Fibroblast of lung (primary cell): ENCODE measurements around the gene CTNS. TPM values are rescaled to one million over a fixed set of nuclear protein-coding genes. Genes with fewer than 3 reads are reported as not detected.

Source experiments
- DNase-seq, 2 donors: peaks; one replicate each; pipeline versions ENCODE4 v3.0.0 to v3.0.0-alpha.2; 2010; ENCODE audit warnings: low read depth in 2 of 2
- H2AFZ ChIP-seq: 2 replicates; pipeline ENCODE4 v1.5.1; 2012; ENCODE audit warnings: low read length, control low read depth, inconsistent platforms
- H3K27ac ChIP-seq: 2 replicates; pipeline ENCODE4 v1.5.1; 2011; ENCODE audit warnings: low read length, control low read depth; ENCODE audit not compliant: insufficient read depth
- H3K27me3 ChIP-seq: 2 replicates; pipeline ENCODE4 v1.5.1; 2011; ENCODE audit warnings: mild to moderate bottlenecking, low read length; ENCODE audit not compliant: control insufficient read depth, insufficient read depth
- H3K36me3 ChIP-seq: 2 replicates; pipeline ENCODE4 v1.5.1; 2011; ENCODE audit warnings: low read length; ENCODE audit not compliant: control insufficient read depth, insufficient read depth
- H3K4me1 ChIP-seq: 2 replicates; pipeline ENCODE4 v1.5.1; 2011; ENCODE audit warnings: low read length; ENCODE audit not compliant: control insufficient read depth, insufficient read depth; ENCODE audit errors: extremely low read depth
- H3K4me2 ChIP-seq: 2 replicates; pipeline ENCODE4 v1.5.1; 2011; ENCODE audit warnings: low read length, control low read depth; ENCODE audit not compliant: insufficient read depth; ENCODE audit errors: extremely low read depth
- H3K4me3 ChIP-seq, 4 experiments: fragments of 200-600 bp in 1 of 4; sonication (generic) in 1 of 4; replicated peaks in 1 of 4; 2 replicates each; pipeline ENCODE4 v1.5.1; 2011 to 2016; ENCODE audit warnings: low read length in 4 of 4, low read depth in 3 of 4, mild to moderate bottlenecking in 3 of 4, control low read depth in 2 of 4, inconsistent platforms in 1 of 4, mixed read lengths in 1 of 4; ENCODE audit not compliant: insufficient read depth in 1 of 4; ENCODE audit errors: control extremely low read depth in 1 of 4
- H3K79me2 ChIP-seq: 2 replicates; pipeline ENCODE4 v1.5.1; 2012; ENCODE audit warnings: mild to moderate bottlenecking, low read length, inconsistent platforms; ENCODE audit not compliant: control insufficient read depth, insufficient read depth
- H3K9ac ChIP-seq: 2 replicates; pipeline ENCODE4 v1.5.1; 2011; ENCODE audit warnings: mild to moderate bottlenecking, low read length, control low read depth; ENCODE audit not compliant: insufficient read depth
- H3K9me3 ChIP-seq: 2 replicates; pipeline ENCODE4 v1.5.1; 2012; ENCODE audit warnings: low read depth, low read length; ENCODE audit not compliant: control insufficient read depth, insufficient read depth
- H4K20me1 ChIP-seq: 2 replicates; pipeline ENCODE4 v1.5.1; 2011; ENCODE audit warnings: low read length; ENCODE audit not compliant: control insufficient read depth, insufficient read depth; ENCODE audit errors: extremely low read depth
- CTCF ChIP-seq, 2 donors: IDR thresholded peaks in 1 of 2; conservative IDR thresholded peaks in 1 of 2; 1 replicate in 1 of 2; 2 replicates in 1 of 2; pipeline ENCODE4 v1.5.1; 2011 to 2012; ENCODE audit warnings: low read length in 2 of 2, control low read depth in 1 of 2, inconsistent platforms in 1 of 2, low read depth in 1 of 2, mild to moderate bottlenecking in 1 of 2
- EZH2 ChIP-seq: IDR thresholded peaks from 2 replicates; pipeline ENCODE4 v1.5.1; 2012; ENCODE audit warnings: low read length, control low read depth, mild to moderate bottlenecking; ENCODE audit errors: missing control alignments
- polyA plus RNA-seq, 2 donors: library from polyadenylated mRNA; depleted of rRNA in 1 of 2; stranded (reverse) in 1 of 2; unstranded in 1 of 2; fragments of >200 nt; gene quantifications; 2 replicates each; pipeline ENCODE4 v1.2.1, GENCODE V29; 2011 to 2012; ENCODE audit warnings: missing spikeins in 1 of 2
- total RNA-seq: library from RNA; depleted of rRNA; stranded (reverse); fragments of >200 nt; gene quantifications from 2 replicates; pipeline ENCODE4 v1.2.1, GENCODE V29; 2014

Gene CTNS
- total and polyA plus RNA-seq, 2 donors (not counting 1 experiment from before 2014, with no cell fraction given), result 9.6 to 19.2 TPM

GRCh38 chr17:3610523-3610922, 26.0 kb upstream of the CTNS start:
- no peak for TF ChIP-seq EZH2
- TF ChIP-seq CTCF (conservative IDR thresholded peaks at IDR 0.05 in 1 of 2, IDR thresholded peaks at IDR 0.05 in 1 of 2; ENCODE audit: low read depth in 1 of 2, low read length in 2 of 2), result no peak
- no peaks in the 10 kb centered on the region for H3K79me2 ChIP-seq
- no peak for DNase-seq
- H3K27me3 ChIP-seq, result no peaks in the 10 kb centered on the region
- no peaks in the 10 kb centered on the region for H4K20me1 ChIP-seq
- H3K4me1 ChIP-seq, result no peaks in the 10 kb centered on the region
- peaks cover 14% of the 10 kb centered on the region for H3K36me3 ChIP-seq
- H3K4me3 ChIP-seq, result no peak overlapping the region
- H2AFZ ChIP-seq, result no peak overlapping the region
- no peaks in the 10 kb centered on the region for H3K9me3 ChIP-seq
- H3K27ac ChIP-seq, result no peak overlapping the region
- H3K4me2 ChIP-seq, result no peak overlapping the region
- no peak overlapping the region for H3K9ac ChIP-seq

- no peak overlapping the region for H3K9ac ChIP-seq
- H3K79me2 ChIP-seq, result no peaks in the 10 kb centered on the region
- H3K36me3 ChIP-seq, result peaks cover 11% of the 10 kb centered on the region
- H3K27ac ChIP-seq, result no peak overlapping the region
- no peak overlapping the region for H2AFZ ChIP-seq
- TF ChIP-seq EZH2 (no peak), CTCF (conservative IDR thresholded peaks at IDR 0.05 in 1 of 2, IDR thresholded peaks at IDR 0.05 in 1 of 2; ENCODE audit: low read depth in 1 of 2, low read length in 2 of 2) (no peak)
- H3K4me1 ChIP-seq, result no peaks in the 10 kb centered on the region
- no peaks in the 10 kb centered on the region for H3K27me3 ChIP-seq
- H3K4me3 ChIP-seq, result no peak overlapping the region
- no peak overlapping the region for H3K4me2 ChIP-seq
- no peak for DNase-seq
- no peaks in the 10 kb centered on the region for H3K9me3 ChIP-seq
- H4K20me1 ChIP-seq, result no peaks in the 10 kb centered on the region
These were observed 23.4 kb upstream of the CTNS start for GRCh38 chr17:3613124-3613523.

- Histone ChIP-seq H4K20me1 (no peaks in the 10 kb centered on the region), H3K4me1 (no peaks in the 10 kb centered on the region), H3K4me3 (no peak overlapping the region), H3K9me3 (no peaks in the 10 kb centered on the region), H3K79me2 (no peaks in the 10 kb centered on the region), H3K9ac (no peak overlapping the region), H2AFZ (no peak overlapping the region), H3K27ac (no peak overlapping the region), H3K4me2 (no peak overlapping the region), H3K36me3 (peaks cover 7% of the 10 kb centered on the region), H3K27me3 (no peaks in the 10 kb centered on the region)
- DNase-seq, result no peak
- no peak for TF ChIP-seq EZH2
These were observed 21.2 kb upstream of the CTNS start for GRCh38 chr17:3615160-3615870.
